Measurements from ENCODE around the gene ANKRD23. TPM values are rescaled to one million over a fixed set of nuclear protein-coding genes. Genes with fewer than 3 reads are reported as not detected.

The ANKRD23 gene
- total and polyA plus RNA-seq, 2 of the 13 experiments (the other 11 are each of a cell fraction or from before 2014, with no cell fraction given) = 1.5 to 1.6 TPM

GRCh38 chr2:96867756-96868554 lies 24.1 kb upstream of the ANKRD23 start (continued):
- TF ChIP-seq DR1 (CRISPR knock-in tag; IDR thresholded peaks at IDR 0.05) (no peak), ZNF510 (CRISPR knock-in tag; IDR thresholded peaks at IDR 0.05; ENCODE audit: low read depth) (no peak), POLR2AphosphoS5 (IDR thresholded peaks at IDR 0.05; ENCODE audit: low read depth, low read length) (no peak), ZNF572 (CRISPR knock-in tag; IDR thresholded peaks at IDR 0.05) (no peak), ZNF281 (CRISPR knock-in tag; IDR thresholded peaks at IDR 0.05; ENCODE audit: borderline replicate concordance) (no peak), MAFK (conservative IDR thresholded peaks at IDR 0.05 in 1 of 2, IDR thresholded peaks at IDR 0.05 in 1 of 2; ENCODE audit: low read length in 2 of 2) (no peak), ZNF619 (CRISPR knock-in tag; IDR thresholded peaks at IDR 0.05) (no peak), LRRFIP1 (CRISPR knock-in tag; conservative IDR thresholded peaks at IDR 0.05) (no peak), ZNF749 (CRISPR knock-in tag; IDR thresholded peaks at IDR 0.05; ENCODE audit: borderline replicate concordance) (0 out of 2 replicates have a peak, but pooled peaks have one; percentile 22), ZNF639 (CRISPR knock-in tag; conservative IDR thresholded peaks at IDR 0.05) (no peak), ZNF292 (CRISPR knock-in tag; IDR thresholded peaks at IDR 0.05; ENCODE audit: borderline replicate concordance, low read depth) (no peak), GMEB2 (CRISPR knock-in tag; IDR thresholded peaks at IDR 0.05; ENCODE audit: low read depth) (no peak), ZNF879 (CRISPR knock-in tag; IDR thresholded peaks at IDR 0.05) (no peak), FOXA3 (CRISPR knock-in tag; IDR thresholded peaks at IDR 0.05) (no peak), PCBP2 (optimal IDR thresholded peaks at IDR 0.05; ENCODE audit: low read depth, low read length, poor library complexity, severe bottlenecking) (no peak), ZNF710 (CRISPR knock-in tag; IDR thresholded peaks at IDR 0.05; ENCODE audit: borderline replicate concordance) (peak; percentile 77), IKZF4 (CRISPR knock-in tag; IDR thresholded peaks at IDR 0.05; ENCODE audit: borderline replicate concordance, low read depth, not compliant biosample characterization) (no peak)

Measured in HepG2 (cell line).